GM13977 (cell line): ENCODE measurements around the gene ST14.
"Not testable (repeated sequence)": the region's sequence is repeated elsewhere in the genome, so short reads cannot be mapped to it uniquely, and the experiment has no call there.

Experiments used
- DNase-seq: peaks from one replicate; pipeline ENCODE4 v3.0.0; 2012; ENCODE audit warnings: low spot score
- CTCF ChIP-seq: IDR thresholded peaks from 2 replicates; pipeline ENCODE4 v1.5.1; 2012; ENCODE audit warnings: mild to moderate bottlenecking, control low read depth; ENCODE audit not compliant: insufficient read depth; ENCODE audit errors: extremely low read depth, missing control alignments
- in situ Hi-C: fragments of 300-500 bp; cut with MboI; formaldehyde crosslinking; loops from one replicate; pipeline ENCODE4 v1.12.0; 2022; ENCODE audit warnings: low sequenced_read_pairs, low pct_unique_long_range_greater_than_20kb, mixed read lengths, inconsistent platforms; ENCODE audit not compliant: unreplicated experiment

ST14 gene

GRCh38 chr11:130234315-130234714 is 74.7 kb downstream of the ST14 start:
- TF ChIP-seq CTCF: no peak
- no peak for DNase-seq
- in situ Hi-C loops: no loop called here

GRCh38 chr11:130237282-130238006 is 77.9 kb downstream of the ST14 start:
- DNase-seq: no peak
- in situ Hi-C loops: no loop called here
- TF ChIP-seq CTCF: no peak

- no peak for DNase-seq
- in situ Hi-C loops: no loop called here
- no peak for TF ChIP-seq CTCF
Measured at GRCh38 chr11:130241713-130242112, 82.1 kb downstream of the ST14 start.

GRCh38 chr11:130243816-130244215 is 84.2 kb downstream of the ST14 start:
- in situ Hi-C loops: no loop called here
- no peak for TF ChIP-seq CTCF
- peak; percentile 39 for DNase-seq

- no peak for DNase-seq
- in situ Hi-C loops: no loop called here
- no peak for TF ChIP-seq CTCF
Measured at GRCh38 chr11:130244848-130245247, 85.3 kb downstream of the ST14 start.

GRCh38 chr11:130245375-130245774 is 85.8 kb downstream of the ST14 start:
- DNase-seq, in situ Hi-C loops: not testable (repeated sequence)

GRCh38 chr11:130246270-130246669 is 86.7 kb downstream of the ST14 start:
- TF ChIP-seq CTCF: no peak
- in situ Hi-C loops: no loop called here
- no peak for DNase-seq
